ENCODE measurements around the gene ACSL1.

- TF ChIP-seq EZH2phosphoT487 (IDR thresholded peaks at IDR 0.05; ENCODE audit: insufficient read depth, low read depth) (no peak), EZH2 (IDR thresholded peaks at IDR 0.05; ENCODE audit: insufficient read depth, poor library complexity, severe bottlenecking) (no peak)
Measured at GRCh38 chr4:184760681-184761080, 65.1 kb downstream of the ACSL1 start.
